CD4-positive, alpha-beta T cell (primary cell): ENCODE measurements around the gene NFIC. TPM values are rescaled to one million over a fixed set of nuclear protein-coding genes. Genes with fewer than 3 reads are reported as not detected.

ENCODE experiments used
- ATAC-seq: fragments of 200-7000 bp; cut with Tn5 transposase; one replicate; pipeline ENCODE4 v1.10.0; 2022; ENCODE audit warnings: mild to moderate bottlenecking; ENCODE audit not compliant: poor library complexity
- CTCF ChIA-PET: fragments of 350-600 bp; sonication (Branson Sonifier 250); formaldehyde crosslinking; loops from one replicate; lab custom pipeline; 2021; ENCODE audit warnings: antibody characterized with exemption, inconsistent platforms; lab: Charles Lee
- POLR2A ChIA-PET: fragments of 350-600 bp; sonication (Branson Sonifier 250); formaldehyde crosslinking; loops from one replicate; lab custom pipeline; 2021; ENCODE audit warnings: antibody characterized with exemption, inconsistent platforms; lab: Charles Lee
- DNase-seq, 14 experiments: peaks; one replicate each; pipeline ENCODE4 v3.0.0-alpha.2; 2013 to 2020; ENCODE audit warnings: mixed read lengths in 2 of 14
- H3K27ac ChIP-seq, 2 donors: one replicate each; pipeline versions ENCODE4 v1.5.1 to v1.7.0; 2013; ENCODE audit warnings: low read length in 2 of 2, low read depth in 1 of 2, mild to moderate bottlenecking in 1 of 2
- H3K27me3 ChIP-seq, 2 experiments: 1 replicate in 1 of 2; 2 replicates in 1 of 2; pipeline versions ENCODE4 v1.6.1 to v1.7.0; 2013; ENCODE audit warnings: low read length in 2 of 2, control low read depth in 1 of 2, mild to moderate bottlenecking in 1 of 2, moderate library complexity in 1 of 2; ENCODE audit not compliant: insufficient read depth in 2 of 2, control insufficient read depth in 1 of 2
- H3K36me3 ChIP-seq: one replicate; pipeline ENCODE4 v1.6.1; 2013; ENCODE audit warnings: low read length, control low read depth; ENCODE audit not compliant: insufficient read depth
- H3K4me1 ChIP-seq: one replicate; pipeline ENCODE4 v1.6.1; 2013; ENCODE audit warnings: low read length, control low read depth; ENCODE audit not compliant: insufficient read depth
- H3K4me3 ChIP-seq: one replicate; pipeline ENCODE4 v1.5.1; 2013; ENCODE audit warnings: mild to moderate bottlenecking, low read length, moderate library complexity
- H3K9me3 ChIP-seq, 2 experiments: 1 replicate in 1 of 2; 2 replicates in 1 of 2; pipeline versions ENCODE4 v1.6.1 to v1.7.0; 2013; ENCODE audit warnings: low read length in 2 of 2, mild to moderate bottlenecking in 2 of 2, control low read depth in 1 of 2, moderate library complexity in 1 of 2; ENCODE audit not compliant: control insufficient read depth in 1 of 2, insufficient read depth in 1 of 2
- H3K27ac Mint-ChIP-seq: one replicate; pipeline ENCODE4 v1.8.0; 2020; ENCODE audit warnings: mixed read lengths
- H3K27me3 Mint-ChIP-seq: one replicate; pipeline ENCODE4 v1.8.0; 2021; ENCODE audit warnings: mixed read lengths
- H3K36me3 Mint-ChIP-seq: one replicate; pipeline ENCODE4 v1.8.0; 2021; ENCODE audit warnings: low read depth, mixed read lengths
- H3K4me1 Mint-ChIP-seq: one replicate; pipeline ENCODE4 v1.8.0; 2021; ENCODE audit warnings: low read depth, mixed read lengths
- H3K4me3 Mint-ChIP-seq: one replicate; pipeline ENCODE4 v1.8.0; 2020; ENCODE audit warnings: mild to moderate bottlenecking, mixed read lengths
- H3K9me3 Mint-ChIP-seq: one replicate; pipeline ENCODE4 v1.8.0; 2020; ENCODE audit warnings: mixed read lengths
- CTCF ChIP-seq: fragments of 200-600 bp; IDR thresholded peaks from one replicate; pipeline ENCODE4 v1.8.0; 2022; ENCODE audit warnings: antibody characterized with exemption, mild to moderate bottlenecking
- intact Hi-C, 2 experiments: fragments of 100-400 bp; cut with DNase I in 1 of 2; cut with micrococcal nuclease in 1 of 2; formaldehyde crosslinking; loops; one replicate each; pipeline versions ENCODE4 v1.15.1 to v1.9.0; 2023 to 2025; cut with DNase I, micrococcal nuclease
- total RNA-seq, 174 experiments: library from RNA in 2 of 174; stranded (reverse) in 2 of 174; gene quantifications; one replicate each; pipeline ENCODE4 v1.2.3 and lab custom pipeline; 2021 to 2026

Gene NFIC
- total RNA-seq, 2 experiments from 2014 or later, result 22.1 to 22.2 TPM

- Mint-ChIP-seq H3K27me3 (no peaks in the 10 kb centered on the region), H3K4me1 (no peaks in the 10 kb centered on the region), H3K27ac (no peak overlapping the region), H3K9me3 (no peaks in the 10 kb centered on the region), H3K36me3 (peaks cover 9% of the 10 kb centered on the region), H3K4me3 (no peak overlapping the region)
- Histone ChIP-seq H3K4me3 (no peak overlapping the region), H3K27me3 (no peaks in the 10 kb centered on the region), H3K4me1 (peaks cover 7% of the 10 kb centered on the region), H3K9me3 (no peaks in the 10 kb centered on the region), H3K27ac (no peak overlapping the region), H3K36me3 (peaks cover 25% of the 10 kb centered on the region)
- DNase-seq (no peak), ATAC-seq (no peak)
- intact Hi-C loops, result no loop called here
- ChIA-PET POLR2A (no interaction called here), CTCF (no interaction called here)
- no peak for TF ChIP-seq CTCF
Observed at GRCh38 chr19:3459089-3459881, 92.9 kb downstream of the NFIC start.

- intact Hi-C loops, result no loop called here
- Mint-ChIP-seq H3K4me3 (no peak overlapping the region), H3K27me3 (no peaks in the 10 kb centered on the region), H3K9me3 (no peaks in the 10 kb centered on the region), H3K4me1 (no peaks in the 10 kb centered on the region), H3K27ac (no peak overlapping the region), H3K36me3 (peaks cover 9% of the 10 kb centered on the region)
- H3K4me1 ChIP-seq, result peaks cover 7% of the 10 kb centered on the region
- no peaks in the 10 kb centered on the region for H3K9me3 ChIP-seq
- H3K4me3 ChIP-seq, result no peak overlapping the region
- H3K27me3 ChIP-seq, result no peaks in the 10 kb centered on the region
- H3K36me3 ChIP-seq, result peaks cover 17% of the 10 kb centered on the region
- ChIA-PET POLR2A (no interaction called here), CTCF (no interaction called here)
- DNase-seq (no peak), ATAC-seq (no peak)
- no peak for TF ChIP-seq CTCF
- no peak overlapping the region for H3K27ac ChIP-seq
Observed at GRCh38 chr19:3459965-3460582, 93.7 kb downstream of the NFIC start.

- Mint-ChIP-seq H3K4me3 (no peak overlapping the region), H3K36me3 (peaks cover 13% of the 10 kb centered on the region), H3K9me3 (no peaks in the 10 kb centered on the region), H3K4me1 (no peaks in the 10 kb centered on the region), H3K27me3 (no peaks in the 10 kb centered on the region), H3K27ac (no peak overlapping the region)
- ChIA-PET POLR2A (no interaction called here), CTCF (no interaction called here)
- intact Hi-C loops, result no loop called here
- Histone ChIP-seq H3K36me3 (peaks cover 4% of the 10 kb centered on the region), H3K9me3 (no peaks in the 10 kb centered on the region), H3K27me3 (no peaks in the 10 kb centered on the region), H3K4me3 (no peak overlapping the region), H3K4me1 (peaks cover 7% of the 10 kb centered on the region), H3K27ac (no peak overlapping the region)
- no peak for TF ChIP-seq CTCF
- DNase-seq (no peak), ATAC-seq (no peak)
Observed at GRCh38 chr19:3462991-3463713, 96.8 kb downstream of the NFIC start.
